EL (cell line): ENCODE data around the gene HOXD9.

ENCODE experiments used
- DNase-seq: peaks from one replicate; pipeline ENCODE4 v3.0.0-alpha.2; 2016

The HOXD9 gene

GRCh38 chr2:176126929-176127773 is 4.6 kb downstream of the HOXD9 start:
- DNase-seq: peak; percentile 55

DNA sequence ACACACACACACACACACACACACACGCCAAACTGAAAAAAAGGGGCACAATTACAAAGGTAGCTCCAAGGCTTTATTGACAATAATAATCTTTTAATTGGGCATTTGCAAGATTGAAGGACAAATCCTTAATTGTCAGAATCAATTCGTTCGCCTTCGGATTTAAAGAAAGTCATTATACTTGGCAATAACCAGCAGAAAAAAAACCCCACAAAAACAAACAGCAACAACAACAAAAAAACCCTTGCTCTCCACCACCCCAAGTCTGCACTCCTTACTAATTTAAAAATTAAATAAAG is 5.2 kb downstream of the HOXD9 start:
- DNase-seq: no peak

- no peak for DNase-seq
Measured at GRCh38 chr2:176128172-176128981, 5.9 kb downstream of the HOXD9 start.

DNA sequence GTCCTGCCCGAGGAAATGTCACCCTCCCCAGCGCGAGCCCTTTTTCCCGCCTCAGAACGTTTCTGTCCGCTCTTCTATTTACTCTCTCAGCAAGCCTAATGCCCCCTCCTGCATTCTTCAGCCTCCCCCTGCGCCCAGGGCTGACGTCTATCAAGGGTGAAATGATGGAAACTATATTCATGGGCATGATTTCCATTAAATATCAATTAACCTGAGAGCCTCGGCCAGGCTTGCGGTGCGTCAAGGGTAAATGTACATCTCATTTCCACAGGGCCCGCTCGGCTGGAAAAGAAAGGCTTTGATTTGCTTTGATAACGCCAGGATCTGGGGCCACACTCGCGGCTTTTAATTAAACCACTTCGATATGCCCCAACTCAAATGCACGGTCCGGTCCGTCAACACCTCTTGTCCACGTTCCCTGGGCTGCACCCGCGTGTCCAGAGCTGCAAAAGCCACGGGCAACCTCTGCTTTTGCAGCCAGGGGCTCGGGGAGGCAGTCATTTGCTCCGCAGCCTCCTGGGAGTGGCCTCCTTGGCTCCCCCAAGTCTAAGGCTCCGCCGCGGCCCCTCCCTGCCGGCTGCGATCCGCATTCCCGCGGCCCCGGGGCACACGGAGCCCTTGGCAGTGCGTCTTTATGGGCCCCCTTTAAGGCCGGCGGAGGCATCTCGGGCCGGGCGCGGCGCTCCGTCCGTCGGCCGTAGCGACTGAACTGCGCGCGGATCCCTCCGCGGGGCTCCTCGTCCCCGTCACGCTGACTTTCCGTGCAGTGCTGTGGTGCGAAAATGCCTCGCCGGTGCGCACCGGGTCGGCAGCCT is 6.7 kb downstream of the HOXD9 start, which contains the start of gene HOXD8:
Gene HOXD8 (plus strand): TSS at position 724 of the 815 bp plus-strand sequence. CDS start 662 bp downstream, outside the sequence.
- peak; percentile 78 for DNase-seq

DNA sequence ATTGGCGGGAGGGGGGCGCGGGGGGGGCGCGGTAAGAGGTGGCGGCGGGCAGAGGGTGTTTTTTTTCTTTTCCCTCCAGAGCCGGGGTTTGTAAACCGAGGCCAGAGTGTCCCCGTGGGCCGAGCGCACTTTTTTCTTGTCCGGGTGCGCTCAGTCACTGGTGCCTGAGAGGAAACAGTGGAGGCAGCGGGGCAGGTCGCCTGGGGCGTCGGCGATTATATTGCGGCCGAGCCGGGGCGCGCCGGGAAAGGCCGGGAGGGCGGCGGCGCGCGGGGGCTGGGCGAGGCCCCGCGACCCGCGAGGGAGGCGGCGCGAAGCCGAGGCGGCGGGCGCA is 7.3 kb downstream of the HOXD9 start:
- DNase-seq: peak; percentile 49

DNA sequence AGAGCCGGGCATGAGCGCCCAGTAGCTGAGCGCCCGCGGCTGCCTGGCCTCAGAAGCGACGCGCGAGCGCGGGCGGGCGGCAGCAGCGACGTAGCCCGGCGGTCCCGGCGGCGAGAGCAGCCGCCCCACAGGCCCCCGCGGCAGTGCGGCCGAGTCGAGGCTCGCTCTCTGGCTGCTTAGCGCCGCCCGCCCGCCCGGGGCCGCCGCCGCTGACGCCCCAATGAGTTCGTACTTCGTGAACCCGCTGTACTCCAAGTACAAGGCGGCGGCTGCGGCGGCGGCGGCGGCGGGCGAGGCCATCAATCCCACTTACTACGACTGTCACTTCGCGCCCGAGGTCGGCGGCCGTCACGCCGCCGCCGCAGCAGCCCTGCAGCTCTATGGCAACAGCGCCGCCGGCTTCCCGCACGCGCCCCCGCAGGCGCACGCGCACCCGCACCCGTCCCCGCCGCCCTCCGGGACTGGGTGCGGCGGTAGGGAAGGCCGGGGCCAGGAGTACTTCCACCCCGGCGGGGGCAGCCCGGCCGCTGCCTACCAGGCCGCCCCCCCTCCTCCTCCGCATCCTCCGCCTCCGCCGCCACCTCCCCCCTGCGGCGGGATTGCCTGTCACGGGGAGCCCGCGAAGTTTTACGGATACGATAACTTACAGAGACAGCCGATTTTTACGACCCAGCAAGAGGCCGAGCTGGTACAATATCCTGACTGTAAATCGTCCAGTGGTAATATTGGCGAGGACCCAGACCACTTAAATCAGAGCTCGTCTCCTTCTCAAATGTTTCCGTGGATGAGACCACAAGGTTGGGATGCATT is 7.8 kb downstream of the HOXD9 start:
- peak; percentile 52 for DNase-seq

- no peak for DNase-seq
Measured at GRCh38 chr2:176130957-176131847, 8.7 kb downstream of the HOXD9 start.

- no peak for DNase-seq
Measured at GRCh38 chr2:176131848-176132158, 9.3 kb downstream of the HOXD9 start.

DNA sequence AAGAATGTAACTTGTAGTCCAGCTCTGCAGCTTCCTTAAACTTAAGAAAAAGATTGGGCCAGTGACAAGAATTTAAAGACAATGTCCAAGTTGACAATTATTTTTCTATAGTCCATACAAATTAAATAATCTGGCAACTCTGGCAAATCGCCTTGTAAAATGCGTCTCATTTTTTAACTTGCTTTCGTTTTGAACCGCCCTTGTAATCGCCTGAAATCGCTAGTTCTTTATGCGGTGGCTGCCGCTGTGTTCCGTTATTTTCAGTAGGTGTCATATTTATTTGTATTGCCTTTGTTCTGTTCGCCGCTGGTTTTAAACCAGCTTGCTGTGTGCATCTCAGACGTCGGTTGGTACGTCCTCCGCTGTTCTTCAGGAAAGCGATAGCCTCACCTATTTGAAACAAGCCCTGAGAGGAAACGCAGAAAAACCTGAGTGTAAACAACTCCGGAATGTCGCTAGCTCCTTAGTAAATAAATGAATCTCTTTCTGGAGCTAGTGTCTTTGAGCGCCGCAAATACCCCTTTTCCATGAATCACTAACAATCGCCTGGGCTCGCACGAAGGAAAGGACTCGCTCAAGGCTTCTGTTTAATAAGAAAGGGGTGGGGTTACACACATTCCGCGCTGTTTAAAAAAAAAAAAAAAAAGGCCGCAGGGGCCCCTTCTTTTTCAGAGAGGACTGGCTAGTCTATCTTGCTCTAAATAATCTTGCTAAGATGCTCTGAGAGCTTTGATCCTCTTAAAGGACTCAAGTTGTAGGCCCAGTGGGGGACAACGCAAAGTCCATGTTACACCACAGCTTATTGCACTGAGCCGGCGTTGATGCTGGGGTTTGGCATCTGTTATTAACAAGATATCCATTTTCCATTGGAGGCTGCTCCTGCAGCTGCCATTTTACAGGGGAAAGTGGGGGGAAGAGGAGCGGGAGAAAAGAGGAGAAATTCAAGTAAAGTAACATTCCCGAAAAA is 10.0 kb downstream of the HOXD9 start:
- DNase-seq: peak; percentile 36

GRCh38 chr2:176133389-176133788 is 10.9 kb downstream of the HOXD9 start:
- no peak for DNase-seq

GRCh38 chr2:176134035-176134434 is 11.5 kb downstream of the HOXD9 start:
- DNase-seq: no peak

DNA sequence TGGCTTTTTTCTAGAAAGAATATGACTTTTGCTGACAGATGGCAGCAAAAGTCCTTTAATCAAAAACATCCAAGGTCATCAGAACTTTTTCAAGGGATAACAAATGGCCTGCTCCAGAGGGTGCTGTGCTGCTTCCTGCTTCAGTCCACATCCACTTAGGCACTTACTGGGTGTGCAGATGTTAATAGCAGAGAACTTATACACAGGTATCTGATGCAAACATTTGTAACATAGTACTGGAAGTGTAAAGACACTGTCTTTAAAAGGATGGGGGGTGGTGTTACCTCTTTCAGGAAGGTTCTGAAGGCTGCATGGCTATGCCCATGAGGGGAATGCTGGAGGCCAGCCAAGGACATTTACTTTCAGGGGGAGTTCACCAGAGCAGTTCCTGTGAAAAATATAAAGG is 12.5 kb downstream of the HOXD9 start:
- peak; percentile 49 for DNase-seq

- DNase-seq: peak; percentile 57
Measured at GRCh38 chr2:176136374-176137251, 14.1 kb downstream of the HOXD9 start.

GRCh38 chr2:176137252-176137580 is 14.7 kb downstream of the HOXD9 start:
- DNase-seq: no peak

GRCh38 chr2:176137906-176138305 is 15.4 kb downstream of the HOXD9 start:
- no peak for DNase-seq

DNA sequence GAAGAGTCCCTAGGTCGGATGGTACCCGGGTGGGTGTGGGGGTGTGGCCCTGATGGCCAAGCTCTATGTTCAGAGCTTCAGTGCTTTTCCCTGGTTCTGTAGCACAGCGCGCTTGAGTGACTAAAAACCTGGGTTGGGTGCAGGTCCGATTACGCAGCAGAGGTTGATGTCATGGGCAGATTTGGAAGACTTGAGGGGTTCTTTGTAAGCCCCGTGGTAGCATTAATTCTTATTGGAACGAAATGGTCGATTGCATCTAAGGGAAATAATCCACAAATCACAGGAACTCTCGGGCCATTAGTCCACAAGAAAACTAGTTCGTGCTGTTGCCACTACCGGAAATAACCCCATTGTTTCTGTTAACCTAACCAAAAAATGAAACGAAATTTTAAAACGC is 16.0 kb downstream of the HOXD9 start:
- no peak for DNase-seq

DNA sequence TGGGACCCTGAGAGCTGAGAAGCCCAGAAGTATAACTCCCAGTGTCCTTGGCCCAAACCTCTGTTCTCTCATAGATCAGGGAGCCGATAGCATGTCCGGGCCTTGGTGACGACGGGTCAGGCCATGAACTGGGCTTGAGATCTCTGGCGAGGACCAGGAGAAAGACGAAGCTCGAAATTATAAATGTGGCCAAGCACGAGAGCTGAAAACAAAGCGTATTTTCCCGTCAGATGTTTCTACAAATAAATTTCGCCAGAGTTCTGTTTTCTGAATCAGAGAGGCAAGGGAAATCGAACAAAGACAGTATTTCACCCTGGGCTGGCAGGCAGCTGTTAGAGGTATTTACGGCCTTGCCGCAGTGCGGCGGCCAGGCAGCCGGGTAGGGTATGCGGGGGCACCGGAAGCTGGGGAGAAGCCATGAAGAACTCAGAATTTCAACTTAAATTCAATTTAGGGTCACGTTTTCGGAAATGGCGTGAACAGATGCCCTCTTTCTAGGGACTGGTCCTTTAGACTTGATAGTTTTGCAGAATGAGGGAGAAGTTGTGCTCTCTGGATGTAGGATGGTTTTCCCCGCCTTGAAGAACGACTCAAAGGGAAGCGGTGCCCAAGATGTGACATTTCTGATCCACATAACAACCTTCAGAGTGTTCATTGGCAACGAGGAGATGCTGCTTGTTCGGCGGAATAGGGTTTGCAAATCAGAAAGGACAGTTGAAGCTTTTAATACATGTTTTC is 16.6 kb downstream of the HOXD9 start:
- DNase-seq: no peak

DNA sequence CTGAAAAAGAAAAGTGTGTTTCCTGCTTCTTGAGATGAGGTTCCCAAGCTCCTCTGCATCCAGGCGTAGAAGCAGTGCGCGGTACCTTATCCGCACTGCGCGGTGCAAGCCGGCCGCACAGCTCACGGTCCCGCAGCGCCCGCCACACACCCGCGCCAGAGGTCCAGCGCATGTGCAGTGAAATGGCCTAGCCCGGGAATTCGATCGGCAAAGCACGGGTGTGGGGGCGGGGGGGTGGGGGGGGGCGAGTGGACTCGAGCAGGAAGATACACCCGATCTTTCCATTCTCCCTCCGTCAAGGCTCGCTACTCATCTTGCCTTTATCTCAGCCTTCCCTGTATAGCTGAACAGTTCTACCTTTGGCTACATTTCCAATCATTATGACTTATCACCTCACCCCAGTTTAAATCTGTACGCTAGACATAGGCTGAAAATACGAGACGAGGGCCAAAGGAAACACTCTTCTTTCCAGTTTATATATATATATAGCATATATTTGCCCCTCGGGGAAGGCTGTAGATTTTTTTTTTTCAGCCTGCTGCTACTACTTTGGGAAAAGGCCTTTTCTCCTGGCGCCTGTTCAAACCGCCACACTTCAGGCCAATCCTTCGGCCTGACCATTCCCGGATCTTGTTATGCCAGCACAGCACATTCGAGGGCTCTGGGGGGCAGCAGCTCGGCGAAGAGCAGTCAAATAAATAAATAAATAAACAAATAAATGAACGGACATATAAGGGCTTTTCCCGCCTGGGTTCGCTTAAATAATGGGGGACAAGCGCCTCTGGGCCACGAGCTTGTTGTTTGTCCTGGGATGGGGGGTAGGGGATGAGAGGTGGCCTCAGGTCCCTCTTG is 17.4 kb downstream of the HOXD9 start:
- DNase-seq: no peak
